ENCODE data around the gene PHYHIPL.

GRCh38 chr10:59148701-59149100, 27.7 kb upstream of the PHYHIPL start:
- no peak for TF ChIP-seq EZH2 (IDR thresholded peaks at IDR 0.05; ENCODE audit: borderline replicate concordance, low read length)
- TF ChIP-seq, protein P1, sequence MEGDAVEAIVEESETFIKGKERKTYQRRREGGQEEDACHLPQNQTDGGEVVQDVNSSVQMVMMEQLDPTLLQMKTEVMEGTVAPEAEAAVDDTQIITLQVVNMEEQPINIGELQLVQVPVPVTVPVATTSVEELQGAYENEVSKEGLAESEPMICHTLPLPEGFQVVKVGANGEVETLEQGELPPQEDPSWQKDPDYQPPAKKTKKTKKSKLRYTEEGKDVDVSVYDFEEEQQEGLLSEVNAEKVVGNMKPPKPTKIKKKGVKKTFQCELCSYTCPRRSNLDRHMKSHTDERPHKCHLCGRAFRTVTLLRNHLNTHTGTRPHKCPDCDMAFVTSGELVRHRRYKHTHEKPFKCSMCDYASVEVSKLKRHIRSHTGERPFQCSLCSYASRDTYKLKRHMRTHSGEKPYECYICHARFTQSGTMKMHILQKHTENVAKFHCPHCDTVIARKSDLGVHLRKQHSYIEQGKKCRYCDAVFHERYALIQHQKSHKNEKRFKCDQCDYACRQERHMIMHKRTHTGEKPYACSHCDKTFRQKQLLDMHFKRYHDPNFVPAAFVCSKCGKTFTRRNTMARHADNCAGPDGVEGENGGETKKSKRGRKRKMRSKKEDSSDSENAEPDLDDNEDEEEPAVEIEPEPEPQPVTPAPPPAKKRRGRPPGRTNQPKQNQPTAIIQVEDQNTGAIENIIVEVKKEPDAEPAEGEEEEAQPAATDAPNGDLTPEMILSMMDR (conservative IDR thresholded peaks at IDR 0.05 in 1 of 2, IDR thresholded peaks at IDR 0.05 in 1 of 2; ENCODE audit: extremely low read depth in 1 of 2, insufficient read depth in 1 of 2, low read depth in 1 of 2, low read length in 2 of 2), result no peak
